ENCODE data around the gene CDKAL1. TPM values are rescaled to one million over a fixed set of nuclear protein-coding genes. Genes with fewer than 3 reads are reported as not detected.

Gene CDKAL1
- total RNA-seq, 1 donor from 2014 or later, result 13.4 TPM

DNA sequence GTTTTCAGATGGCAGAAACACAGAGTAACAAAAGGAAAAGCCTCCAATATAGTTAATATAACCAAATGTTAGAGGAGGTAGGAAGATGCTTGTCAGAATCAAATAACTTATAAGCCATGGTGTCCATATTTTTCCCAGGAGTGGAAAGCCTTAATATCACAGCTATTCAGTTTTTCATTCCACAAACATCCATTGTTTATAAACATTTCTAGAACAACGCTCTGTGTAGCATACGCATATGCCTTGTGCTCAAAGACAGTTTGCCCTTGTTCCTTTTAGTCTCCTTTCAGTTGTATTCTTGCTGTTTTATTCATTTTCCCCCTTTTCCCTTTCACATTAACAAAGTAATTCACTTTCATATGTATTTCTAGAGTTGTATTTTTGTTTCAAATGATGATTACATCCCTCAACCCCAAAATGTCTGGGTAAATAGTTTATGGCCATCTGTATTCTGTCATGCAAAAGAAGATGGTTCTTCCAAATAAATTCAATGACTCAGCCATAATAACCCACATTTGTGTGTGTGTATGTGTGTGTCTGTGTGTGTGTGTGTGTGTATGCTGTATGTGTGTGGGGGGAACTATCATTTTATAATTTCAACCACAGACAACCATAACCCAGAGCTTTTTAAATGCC lies 603.6 kb downstream of the CDKAL1 start:
- DNase-seq (ENCODE audit: low read depth), result no peak
- H3K27me3 ChIP-seq (ENCODE audit: control insufficient read depth, insufficient read depth, low read length), result no peaks in the 10 kb centered on the region
- H3K36me3 ChIP-seq (ENCODE audit: control insufficient read depth, insufficient read depth, low read length), result no peaks in the 10 kb centered on the region
- H3K4me3 ChIP-seq (ENCODE audit: low read depth, low read length), result no peak overlapping the region
- FAIRE-seq, result no peak
- TF ChIP-seq CTCF (IDR thresholded peaks at IDR 0.05; ENCODE audit: insufficient read depth, low read length, severe bottlenecking), result no peak

DNA sequence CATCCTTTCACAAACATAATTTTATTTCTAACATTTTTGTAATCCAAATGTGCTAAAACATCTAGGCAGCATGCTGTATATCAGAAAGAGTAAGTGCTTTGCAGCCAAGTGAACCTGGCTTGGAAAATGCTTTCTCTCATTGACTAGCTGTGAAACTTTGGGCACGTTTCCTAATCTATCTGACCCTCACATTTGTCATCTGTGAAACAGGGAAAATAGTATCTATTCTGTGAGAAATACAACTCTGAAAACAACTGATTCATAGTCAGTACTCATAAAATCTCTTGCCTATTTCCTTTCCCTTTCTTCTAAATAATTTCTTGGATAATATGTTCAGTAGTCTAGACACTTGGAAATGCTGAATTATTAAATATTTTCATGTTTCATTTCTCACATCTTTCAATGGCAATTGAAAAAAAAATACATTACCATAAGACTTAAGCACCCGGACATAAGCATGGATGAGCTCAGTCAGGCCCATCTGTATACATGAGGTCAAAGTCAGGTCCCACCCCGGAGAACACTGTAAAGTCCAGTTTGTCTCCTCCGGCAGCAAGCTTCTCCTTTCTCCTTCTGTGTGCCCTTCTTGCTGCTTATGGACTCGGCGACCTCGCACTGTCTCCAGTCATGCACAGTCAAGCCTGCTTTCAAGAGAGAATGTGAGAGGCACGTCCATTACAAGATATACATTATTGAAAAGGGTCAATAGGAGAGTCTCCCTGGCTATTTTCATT lies 604.2 kb downstream of the CDKAL1 start:
- no peak for TF ChIP-seq CTCF (IDR thresholded peaks at IDR 0.05; ENCODE audit: insufficient read depth, low read length, severe bottlenecking)
- FAIRE-seq (no peak), DNase-seq (ENCODE audit: low read depth) (no peak)
- H3K4me3 ChIP-seq (ENCODE audit: low read depth, low read length), result no peak overlapping the region
- no peaks in the 10 kb centered on the region for H3K36me3 ChIP-seq (ENCODE audit: control insufficient read depth, insufficient read depth, low read length)
- no peaks in the 10 kb centered on the region for H3K27me3 ChIP-seq (ENCODE audit: control insufficient read depth, insufficient read depth, low read length)

GRCh38 chr6:21140966-21141365 lies 606.7 kb downstream of the CDKAL1 start:
- no peaks in the 10 kb centered on the region for H3K36me3 ChIP-seq (ENCODE audit: control insufficient read depth, insufficient read depth, low read length)
- FAIRE-seq, result no peak
- no peak overlapping the region for H3K4me3 ChIP-seq (ENCODE audit: low read depth, low read length)
- no peak for DNase-seq (ENCODE audit: low read depth)
- TF ChIP-seq CTCF (IDR thresholded peaks at IDR 0.05; ENCODE audit: insufficient read depth, low read length, severe bottlenecking), result no peak
- no peaks in the 10 kb centered on the region for H3K27me3 ChIP-seq (ENCODE audit: control insufficient read depth, insufficient read depth, low read length)

GRCh38 chr6:21141616-21142303 lies 607.5 kb downstream of the CDKAL1 start:
- Histone ChIP-seq H3K27me3 (ENCODE audit: control insufficient read depth, insufficient read depth, low read length) (no peaks in the 10 kb centered on the region), H3K36me3 (ENCODE audit: control insufficient read depth, insufficient read depth, low read length) (no peaks in the 10 kb centered on the region), H3K4me3 (ENCODE audit: low read depth, low read length) (no peak overlapping the region)
- TF ChIP-seq CTCF (IDR thresholded peaks at IDR 0.05; ENCODE audit: insufficient read depth, low read length, severe bottlenecking), result no peak
- DNase-seq (ENCODE audit: low read depth) (no peak), FAIRE-seq (no peak)

DNA sequence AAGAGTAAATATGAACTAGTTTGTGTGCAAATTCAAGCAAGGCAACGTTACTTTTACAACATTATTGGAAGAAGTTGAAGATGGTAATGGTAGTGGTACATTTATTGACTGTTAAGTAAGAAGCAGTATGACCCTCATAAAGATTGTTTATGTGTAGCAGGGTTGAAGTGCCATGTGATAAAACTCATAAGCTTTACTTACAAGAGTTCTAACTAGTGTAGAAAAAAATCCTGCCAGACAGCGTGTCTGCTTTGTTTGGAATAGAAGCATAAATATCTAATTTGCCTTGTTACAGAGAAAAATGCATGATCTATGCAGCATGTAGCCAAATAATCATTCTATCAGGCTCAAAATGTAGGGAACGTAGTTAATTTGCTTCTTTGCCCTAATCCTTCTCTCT lies 608.5 kb downstream of the CDKAL1 start:
- DNase-seq (ENCODE audit: low read depth) (no peak), FAIRE-seq (no peak)
- no peak overlapping the region for H3K4me3 ChIP-seq (ENCODE audit: low read depth, low read length)
- TF ChIP-seq CTCF (IDR thresholded peaks at IDR 0.05; ENCODE audit: insufficient read depth, low read length, severe bottlenecking), result no peak
- no peaks in the 10 kb centered on the region for H3K27me3 ChIP-seq (ENCODE audit: control insufficient read depth, insufficient read depth, low read length)
- no peaks in the 10 kb centered on the region for H3K36me3 ChIP-seq (ENCODE audit: control insufficient read depth, insufficient read depth, low read length)
